ENCODE data around the gene CAMTA1. TPM values are rescaled to one million over a fixed set of nuclear protein-coding genes. Genes with fewer than 3 reads are reported as not detected.

Gene CAMTA1
- total and polyA plus RNA-seq, 4 donors, result 48.1 to 140 (median 52.3) TPM

- Histone ChIP-seq H3K36me3 (ENCODE audit: control insufficient read depth in 4 of 4, insufficient read depth in 4 of 4, low read length in 4 of 4) (no peaks in the 10 kb centered on the region), H3K27ac (ENCODE audit: low read depth in 1 of 2, low read length in 1 of 2) (no peak overlapping the region), H3K9ac (ENCODE audit: insufficient read depth in 1 of 2, low read length in 2 of 2) (no peak overlapping the region), H3K4me1 (ENCODE audit: control insufficient read depth in 5 of 5, insufficient read depth in 5 of 5, low read length in 5 of 5) (peaks cover 0 to 25% (median 6%) of the 10 kb centered on the region in 5 donors), H3K9me3 (ENCODE audit: control insufficient read depth in 4 of 4, insufficient read depth in 3 of 4, low read length in 3 of 4) (peaks cover 0 to 13% (median 9%) of the 10 kb centered on the region in 4 donors), H3K4me3 (no peak overlapping the region), H3K27me3 (ENCODE audit: control insufficient read depth in 3 of 3, insufficient read depth in 3 of 3, low read length in 2 of 3) (no peaks in the 10 kb centered on the region)
- DNase-seq (no peak), ATAC-seq (ENCODE audit: insufficient read depth, low FRiP score) (no peak)
- TF ChIP-seq CTCF (IDR thresholded peaks at IDR 0.05; ENCODE audit: control extremely low read depth, extremely low read depth), result no peak
- 64 to 66% methylated on average over 5 of the region's 5 CpGs for WGBS, 2 donors
Observed at GRCh38 chr1:7266561-7266960, 481.3 kb downstream of the CAMTA1 start.

DNA sequence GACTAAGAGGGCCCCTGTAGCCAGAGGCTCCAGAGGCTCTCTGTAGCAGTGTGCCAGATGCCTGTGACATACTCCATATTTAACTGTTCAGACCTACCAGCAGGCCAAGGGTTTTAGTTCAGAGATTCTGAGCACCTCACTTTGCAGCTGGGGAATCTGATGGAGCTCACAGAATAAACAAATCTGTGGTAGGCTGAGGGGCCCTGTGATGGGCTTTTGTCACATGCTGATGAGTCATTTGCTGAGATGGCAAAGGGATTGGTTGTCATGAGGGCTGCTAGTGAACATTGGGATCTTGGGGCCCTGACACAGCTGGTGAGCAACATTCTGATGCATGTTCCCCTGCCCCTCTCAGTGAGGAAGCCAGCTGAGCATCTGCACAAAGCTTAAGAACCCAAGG lies 482.2 kb downstream of the CAMTA1 start:
- Histone ChIP-seq H3K27ac (ENCODE audit: low read depth in 1 of 2, low read length in 1 of 2) (no peak overlapping the region), H3K4me3 (no peak overlapping the region), H3K36me3 (ENCODE audit: control insufficient read depth in 4 of 4, insufficient read depth in 4 of 4, low read length in 4 of 4) (no peaks in the 10 kb centered on the region), H3K4me1 (ENCODE audit: control insufficient read depth in 5 of 5, insufficient read depth in 5 of 5, low read length in 5 of 5) (peaks cover 0 to 23% (median 6%) of the 10 kb centered on the region in 5 donors), H3K9ac (ENCODE audit: insufficient read depth in 1 of 2, low read length in 2 of 2) (no peak overlapping the region), H3K27me3 (ENCODE audit: control insufficient read depth in 3 of 3, insufficient read depth in 3 of 3, low read length in 2 of 3) (no peaks in the 10 kb centered on the region), H3K9me3 (ENCODE audit: control insufficient read depth in 4 of 4, insufficient read depth in 3 of 4, low read length in 3 of 4) (peaks cover 0 to 12% (median 9%) of the 10 kb centered on the region in 4 donors)
- no peak for ATAC-seq (ENCODE audit: insufficient read depth, low FRiP score)
- no peak for DNase-seq
- no peak for TF ChIP-seq CTCF (IDR thresholded peaks at IDR 0.05; ENCODE audit: control extremely low read depth, extremely low read depth)

GRCh38 chr1:7268983-7269382 lies 483.7 kb downstream of the CAMTA1 start:
- Histone ChIP-seq H3K36me3 (ENCODE audit: control insufficient read depth in 4 of 4, insufficient read depth in 4 of 4, low read length in 4 of 4) (no peaks in the 10 kb centered on the region), H3K9ac (ENCODE audit: insufficient read depth in 1 of 2, low read length in 2 of 2) (no peak overlapping the region), H3K9me3 (ENCODE audit: control insufficient read depth in 4 of 4, insufficient read depth in 3 of 4, low read length in 3 of 4) (peaks cover 0 to 11% (median 8%) of the 10 kb centered on the region in 4 donors), H3K4me3 (no peak overlapping the region), H3K27ac (ENCODE audit: low read depth in 1 of 2, low read length in 1 of 2) (no peak overlapping the region), H3K27me3 (ENCODE audit: control insufficient read depth in 3 of 3, insufficient read depth in 3 of 3, low read length in 2 of 3) (no peaks in the 10 kb centered on the region), H3K4me1 (ENCODE audit: control insufficient read depth in 5 of 5, insufficient read depth in 5 of 5, low read length in 5 of 5) (peaks cover 0 to 8% (median 3%) of the 10 kb centered on the region in 5 donors)
- DNase-seq (no peak), ATAC-seq (ENCODE audit: insufficient read depth, low FRiP score) (no peak)
- no peak for TF ChIP-seq CTCF (IDR thresholded peaks at IDR 0.05; ENCODE audit: control extremely low read depth, extremely low read depth)

- TF ChIP-seq CTCF (IDR thresholded peaks at IDR 0.05; ENCODE audit: control extremely low read depth, extremely low read depth), result no peak
- no peaks in the 10 kb centered on the region for H3K27me3 ChIP-seq (ENCODE audit: control insufficient read depth in 3 of 3, insufficient read depth in 3 of 3, low read length in 2 of 3)
- no peak overlapping the region for H3K27ac ChIP-seq (ENCODE audit: low read depth in 1 of 2, low read length in 1 of 2)
- DNase-seq (no peak), ATAC-seq (ENCODE audit: insufficient read depth, low FRiP score) (no peak)
- no peak overlapping the region for H3K4me3 ChIP-seq
- H3K36me3 ChIP-seq (ENCODE audit: control insufficient read depth in 4 of 4, insufficient read depth in 4 of 4, low read length in 4 of 4), result no peaks in the 10 kb centered on the region
- peaks cover 0 to 4% (median 0%) of the 10 kb centered on the region in 5 donors for H3K4me1 ChIP-seq (ENCODE audit: control insufficient read depth in 5 of 5, insufficient read depth in 5 of 5, low read length in 5 of 5)
- 98 to 100% methylated on average over 1 of the region's 1 CpG for WGBS, 2 donors
- H3K9me3 ChIP-seq (ENCODE audit: control insufficient read depth in 4 of 4, insufficient read depth in 3 of 4, low read length in 3 of 4), result peaks cover 0 to 11% (median 8%) of the 10 kb centered on the region in 4 donors
- H3K9ac ChIP-seq (ENCODE audit: insufficient read depth in 1 of 2, low read length in 2 of 2), result no peak overlapping the region
Observed at GRCh38 chr1:7269525-7269924, 484.3 kb downstream of the CAMTA1 start.

All from lung (tissue), 12 donors.